ENCODE results near the gene TBX1. TPM values are rescaled to one million over a fixed set of nuclear protein-coding genes. Genes with fewer than 3 reads are reported as not detected.

TBX1 gene
- total RNA-seq, 1 donor from 2014 or later: not detected

- peak; percentile 61 for ATAC-seq (ENCODE audit: low read depth)
- H3K27ac Mint-ChIP-seq: no peak overlapping the region
- no peaks in the 10 kb centered on the region for H3K9me3 Mint-ChIP-seq
- peaks cover 59% of the 10 kb centered on the region for H3K27me3 Mint-ChIP-seq
- intact Hi-C loops (cut with micrococcal nuclease): no loop called here
- H3K4me1 Mint-ChIP-seq: peaks cover 17% of the 10 kb centered on the region
- H3K4me3 Mint-ChIP-seq: no peak overlapping the region
- TF ChIP-seq CTCF (IDR thresholded peaks at IDR 0.05): no peak
- no peak for DNase-seq
- POLR2A ChIA-PET: no interaction called here
- CTCF ChIA-PET: no interaction called here
- H3K36me3 Mint-ChIP-seq (ENCODE audit: low read depth): no peaks in the 10 kb centered on the region
These were observed 6.2 kb downstream of the TBX1 start for GRCh38 chr22:19766511-19767426.

- no peak for TF ChIP-seq CTCF (IDR thresholded peaks at IDR 0.05)
- ChIA-PET CTCF (no interaction called here), POLR2A (no interaction called here)
- Mint-ChIP-seq H3K4me1 (peaks cover 20% of the 10 kb centered on the region), H3K36me3 (ENCODE audit: low read depth) (no peaks in the 10 kb centered on the region), H3K27ac (no peak overlapping the region), H3K4me3 (peak overlapping the region; percentile 25), H3K27me3 (peaks cover 59% of the 10 kb centered on the region), H3K9me3 (no peaks in the 10 kb centered on the region)
- no peak for DNase-seq
- ATAC-seq (ENCODE audit: low read depth): peak; percentile 12
- intact Hi-C loops (cut with micrococcal nuclease): no loop called here
These were observed 7.1 kb downstream of the TBX1 start for GRCh38 chr22:19767427-19768341.

- ATAC-seq (ENCODE audit: low read depth): no peak
- peaks cover 34% of the 10 kb centered on the region for H3K4me1 Mint-ChIP-seq
- CTCF ChIA-PET: no interaction called here
- intact Hi-C loops (cut with micrococcal nuclease): no loop called here
- peaks cover 68% of the 10 kb centered on the region for H3K27me3 Mint-ChIP-seq
- no peaks in the 10 kb centered on the region for H3K9me3 Mint-ChIP-seq
- POLR2A ChIA-PET: no interaction called here
- H3K36me3 Mint-ChIP-seq (ENCODE audit: low read depth): no peaks in the 10 kb centered on the region
- H3K4me3 Mint-ChIP-seq: no peak overlapping the region
- no peak for DNase-seq
- H3K27ac Mint-ChIP-seq: no peak overlapping the region
- no peak for TF ChIP-seq CTCF (IDR thresholded peaks at IDR 0.05)
These were observed 8.8 kb downstream of the TBX1 start for GRCh38 chr22:19769393-19769715.

GRCh38 chr22:19770349-19771220 is 10.0 kb downstream of the TBX1 start:
- no peaks in the 10 kb centered on the region for H3K36me3 Mint-ChIP-seq (ENCODE audit: low read depth)
- DNase-seq (no peak), ATAC-seq (ENCODE audit: low read depth) (no peak)
- no peaks in the 10 kb centered on the region for H3K9me3 Mint-ChIP-seq
- TF ChIP-seq CTCF (IDR thresholded peaks at IDR 0.05): no peak
- CTCF ChIA-PET: interaction anchor here (1.0 kb wide), 1 partner anchor 40 kb away, joined by 3 read pairs; no protein-coding TSS in a partner anchor
- H3K4me3 Mint-ChIP-seq: no peak overlapping the region
- H3K27me3 Mint-ChIP-seq: peaks cover 62% of the 10 kb centered on the region
- POLR2A ChIA-PET: no interaction called here
- no peak overlapping the region for H3K27ac Mint-ChIP-seq
- intact Hi-C loops (cut with micrococcal nuclease): no loop called here
- H3K4me1 Mint-ChIP-seq: peaks cover 35% of the 10 kb centered on the region
